HepG2 (cell line): Measurements from ENCODE around the gene PIP4K2B. TPM values are rescaled to one million over a fixed set of nuclear protein-coding genes. Genes with fewer than 3 reads are reported as not detected.

Experiments
- HIVEP1 ChIP-seq: sonication (generic); formaldehyde crosslinking; IDR thresholded peaks from 2 replicates; pipeline ENCODE4 v1.4.0; 2020; ENCODE audit warnings: mild to moderate bottlenecking, missing genetic modification reagents
- PCBP2 ChIP-seq: fragments of 200-400 bp; formaldehyde crosslinking; optimal IDR thresholded peaks from 2 replicates; pipeline ENCODE3; 2018; ENCODE audit warnings: low read length, low read depth; ENCODE audit not compliant: poor library complexity, severe bottlenecking
- SP2 ChIP-seq: sonication (generic); formaldehyde crosslinking; IDR thresholded peaks from 2 replicates; pipeline ENCODE4 v1.5.1; 2020; ENCODE audit warnings: mild to moderate bottlenecking, missing genetic modification reagents
- ZNF331 ChIP-seq: sonication (generic); formaldehyde crosslinking; IDR thresholded peaks from 2 replicates; pipeline ENCODE4 v1.4.0; 2020; ENCODE audit warnings: missing genetic modification reagents
- ZNF44 ChIP-seq: sonication (generic); formaldehyde crosslinking; IDR thresholded peaks from 2 replicates; pipeline ENCODE4 v1.5.1; 2020; ENCODE audit warnings: mild to moderate bottlenecking, missing genetic modification reagents
- ZNF652 ChIP-seq: IDR thresholded peaks from 2 replicates; pipeline ENCODE4 v1.6.1; 2016; ENCODE audit warnings: low read depth, borderline replicate concordance
- polyA plus RNA-seq, 8 experiments: library from polyadenylated mRNA; depleted of rRNA in 3 of 8; stranded (reverse) in 7 of 8; unstranded in 1 of 8; fragments of >200 nt; fragmentation: Illumina TruSeq in 4 of 8; extraction: Trizol in 4 of 8; gene quantifications; 2 replicates each; pipeline versions ENCODE4 v1.2.1 to v1.2.3, GENCODE V29; 2011 to 2016; ENCODE audit warnings: low read depth in 4 of 8, missing spikeins in 1 of 8, mixed read lengths in 1 of 8; ENCODE audit not compliant: insufficient read depth in 1 of 8
- total RNA-seq, 5 experiments: library from RNA; depleted of rRNA; stranded (reverse); fragments of >200 nt; fragmentation: Illumina TruSeq; extraction: Trizol; gene quantifications; 2 replicates each; pipeline ENCODE4 v1.2.3, GENCODE V29; 2016; ENCODE audit warnings: low read depth in 1 of 5
- TF ChIP-seq, protein P1 (sequence below), 2 experiments: fragments of 450-650 bp in 1 of 2; sonication (generic) in 1 of 2; formaldehyde crosslinking in 1 of 2; IDR thresholded peaks; 2 replicates each; pipeline versions ENCODE4 v1.6.1 to v1.8.0; 2016 to 2022; ENCODE audit warnings: antibody characterized with exemption in 1 of 2, mild to moderate bottlenecking in 1 of 2, missing genetic modification reagents in 1 of 2
- TF ChIP-seq, protein P2 (sequence below), 2 experiments: IDR thresholded peaks; 2 replicates each; pipeline ENCODE4 v1.6.1; 2011 to 2012; ENCODE audit warnings: low read length in 2 of 2, borderline replicate concordance in 1 of 2, low read depth in 1 of 2, mild to moderate bottlenecking in 1 of 2, moderate library complexity in 1 of 2
- TF ChIP-seq, protein P3 (sequence below): sonication (generic); formaldehyde crosslinking; IDR thresholded peaks from 2 replicates; pipeline ENCODE4 v1.4.0; 2020; ENCODE audit warnings: missing genetic modification reagents

The PIP4K2B gene
- total and polyA plus RNA-seq, 2 of the 13 experiments (the other 11 are each of a cell fraction or from before 2014, with no cell fraction given) = 20.4 to 54.0 TPM

DNA sequence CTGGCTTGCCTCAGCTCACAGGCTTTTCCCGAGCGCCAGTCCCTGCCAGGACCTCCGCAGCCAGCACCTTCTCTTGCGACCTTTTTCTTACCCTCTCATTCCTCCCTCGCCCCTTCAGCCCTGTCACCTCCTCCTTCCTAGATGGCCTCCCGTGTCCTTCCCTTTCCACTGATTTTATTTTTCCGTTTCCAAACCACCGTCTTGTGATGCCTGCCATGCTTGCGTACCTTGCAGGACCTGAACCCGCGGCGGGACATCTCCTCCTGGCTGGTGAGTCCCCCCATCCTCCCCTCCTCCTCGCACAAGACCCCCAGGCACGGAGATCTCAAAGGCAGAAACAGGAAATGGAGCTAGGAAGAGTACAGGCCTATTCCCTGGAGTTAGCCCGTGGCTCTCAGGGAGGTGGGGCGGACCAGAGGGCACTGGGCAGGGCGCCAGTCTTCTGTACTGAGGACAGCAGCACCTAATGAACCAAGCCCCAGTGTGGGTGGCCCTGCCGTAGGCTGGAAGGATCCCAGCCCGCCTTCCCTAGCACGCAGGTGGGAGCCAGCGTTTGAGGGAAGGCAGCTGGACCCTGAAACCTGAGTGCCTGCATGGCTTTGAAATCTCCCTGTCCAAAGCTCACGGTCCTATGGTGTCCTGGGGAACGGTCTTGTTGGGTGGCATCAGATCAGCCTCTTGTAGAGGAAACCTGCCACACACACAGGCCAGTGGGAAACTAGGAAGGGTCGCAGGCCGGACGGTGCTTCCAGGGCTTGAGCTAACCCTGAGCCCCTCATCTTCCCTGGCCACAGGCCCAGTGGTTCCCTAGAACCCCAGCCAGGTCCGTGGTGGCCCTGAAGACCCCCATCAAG, 68.6 kb downstream of the PIP4K2B start (continued):
- TF ChIP-seq, protein P1, sequence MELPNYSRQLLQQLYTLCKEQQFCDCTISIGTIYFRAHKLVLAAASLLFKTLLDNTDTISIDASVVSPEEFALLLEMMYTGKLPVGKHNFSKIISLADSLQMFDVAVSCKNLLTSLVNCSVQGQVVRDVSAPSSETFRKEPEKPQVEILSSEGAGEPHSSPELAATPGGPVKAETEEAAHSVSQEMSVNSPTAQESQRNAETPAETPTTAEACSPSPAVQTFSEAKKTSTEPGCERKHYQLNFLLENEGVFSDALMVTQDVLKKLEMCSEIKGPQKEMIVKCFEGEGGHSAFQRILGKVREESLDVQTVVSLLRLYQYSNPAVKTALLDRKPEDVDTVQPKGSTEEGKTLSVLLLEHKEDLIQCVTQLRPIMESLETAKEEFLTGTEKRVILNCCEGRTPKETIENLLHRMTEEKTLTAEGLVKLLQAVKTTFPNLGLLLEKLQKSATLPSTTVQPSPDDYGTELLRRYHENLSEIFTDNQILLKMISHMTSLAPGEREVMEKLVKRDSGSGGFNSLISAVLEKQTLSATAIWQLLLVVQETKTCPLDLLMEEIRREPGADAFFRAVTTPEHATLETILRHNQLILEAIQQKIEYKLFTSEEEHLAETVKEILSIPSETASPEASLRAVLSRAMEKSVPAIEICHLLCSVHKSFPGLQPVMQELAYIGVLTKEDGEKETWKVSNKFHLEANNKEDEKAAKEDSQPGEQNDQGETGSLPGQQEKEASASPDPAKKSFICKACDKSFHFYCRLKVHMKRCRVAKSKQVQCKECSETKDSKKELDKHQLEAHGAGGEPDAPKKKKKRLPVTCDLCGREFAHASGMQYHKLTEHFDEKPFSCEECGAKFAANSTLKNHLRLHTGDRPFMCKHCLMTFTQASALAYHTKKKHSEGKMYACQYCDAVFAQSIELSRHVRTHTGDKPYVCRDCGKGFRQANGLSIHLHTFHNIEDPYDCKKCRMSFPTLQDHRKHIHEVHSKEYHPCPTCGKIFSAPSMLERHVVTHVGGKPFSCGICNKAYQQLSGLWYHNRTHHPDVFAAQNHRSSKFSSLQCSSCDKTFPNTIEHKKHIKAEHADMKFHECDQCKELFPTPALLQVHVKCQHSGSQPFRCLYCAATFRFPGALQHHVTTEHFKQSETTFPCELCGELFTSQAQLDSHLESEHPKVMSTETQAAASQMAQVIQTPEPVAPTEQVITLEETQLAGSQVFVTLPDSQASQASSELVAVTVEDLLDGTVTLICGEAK (IDR thresholded peaks at IDR 0.05) = no peak
- TF ChIP-seq, protein P1 (CRISPR knock-in tag; IDR thresholded peaks at IDR 0.05) = no peak
- TF ChIP-seq, protein P2, sequence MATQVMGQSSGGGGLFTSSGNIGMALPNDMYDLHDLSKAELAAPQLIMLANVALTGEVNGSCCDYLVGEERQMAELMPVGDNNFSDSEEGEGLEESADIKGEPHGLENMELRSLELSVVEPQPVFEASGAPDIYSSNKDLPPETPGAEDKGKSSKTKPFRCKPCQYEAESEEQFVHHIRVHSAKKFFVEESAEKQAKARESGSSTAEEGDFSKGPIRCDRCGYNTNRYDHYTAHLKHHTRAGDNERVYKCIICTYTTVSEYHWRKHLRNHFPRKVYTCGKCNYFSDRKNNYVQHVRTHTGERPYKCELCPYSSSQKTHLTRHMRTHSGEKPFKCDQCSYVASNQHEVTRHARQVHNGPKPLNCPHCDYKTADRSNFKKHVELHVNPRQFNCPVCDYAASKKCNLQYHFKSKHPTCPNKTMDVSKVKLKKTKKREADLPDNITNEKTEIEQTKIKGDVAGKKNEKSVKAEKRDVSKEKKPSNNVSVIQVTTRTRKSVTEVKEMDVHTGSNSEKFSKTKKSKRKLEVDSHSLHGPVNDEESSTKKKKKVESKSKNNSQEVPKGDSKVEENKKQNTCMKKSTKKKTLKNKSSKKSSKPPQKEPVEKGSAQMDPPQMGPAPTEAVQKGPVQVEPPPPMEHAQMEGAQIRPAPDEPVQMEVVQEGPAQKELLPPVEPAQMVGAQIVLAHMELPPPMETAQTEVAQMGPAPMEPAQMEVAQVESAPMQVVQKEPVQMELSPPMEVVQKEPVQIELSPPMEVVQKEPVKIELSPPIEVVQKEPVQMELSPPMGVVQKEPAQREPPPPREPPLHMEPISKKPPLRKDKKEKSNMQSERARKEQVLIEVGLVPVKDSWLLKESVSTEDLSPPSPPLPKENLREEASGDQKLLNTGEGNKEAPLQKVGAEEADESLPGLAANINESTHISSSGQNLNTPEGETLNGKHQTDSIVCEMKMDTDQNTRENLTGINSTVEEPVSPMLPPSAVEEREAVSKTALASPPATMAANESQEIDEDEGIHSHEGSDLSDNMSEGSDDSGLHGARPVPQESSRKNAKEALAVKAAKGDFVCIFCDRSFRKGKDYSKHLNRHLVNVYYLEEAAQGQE (IDR thresholded peaks at IDR 0.05; ENCODE audit: borderline replicate concordance in 1 of 2, low read depth in 1 of 2, low read length in 2 of 2) = no peak
- TF ChIP-seq, protein P3, sequence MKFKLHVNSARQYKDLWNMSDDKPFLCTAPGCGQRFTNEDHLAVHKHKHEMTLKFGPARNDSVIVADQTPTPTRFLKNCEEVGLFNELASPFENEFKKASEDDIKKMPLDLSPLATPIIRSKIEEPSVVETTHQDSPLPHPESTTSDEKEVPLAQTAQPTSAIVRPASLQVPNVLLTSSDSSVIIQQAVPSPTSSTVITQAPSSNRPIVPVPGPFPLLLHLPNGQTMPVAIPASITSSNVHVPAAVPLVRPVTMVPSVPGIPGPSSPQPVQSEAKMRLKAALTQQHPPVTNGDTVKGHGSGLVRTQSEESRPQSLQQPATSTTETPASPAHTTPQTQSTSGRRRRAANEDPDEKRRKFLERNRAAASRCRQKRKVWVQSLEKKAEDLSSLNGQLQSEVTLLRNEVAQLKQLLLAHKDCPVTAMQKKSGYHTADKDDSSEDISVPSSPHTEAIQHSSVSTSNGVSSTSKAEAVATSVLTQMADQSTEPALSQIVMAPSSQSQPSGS (CRISPR knock-in tag) = peak; percentile 67
- TF ChIP-seq PCBP2 = peak; percentile 42
- TF ChIP-seq HIVEP1 (CRISPR knock-in tag) = peak; percentile 81; the same call in 1 of the 2 replicates
- 0 out of 2 replicates have a peak, but pooled peaks have one; percentile 46 for TF ChIP-seq SP2 (CRISPR knock-in tag)
- peak; percentile 70 for TF ChIP-seq ZNF331 (CRISPR knock-in tag)
- no peak for TF ChIP-seq ZNF44
- no peak; the same call in 1 of the 2 replicates for TF ChIP-seq ZNF652 (CRISPR knock-in tag)
